GM23248 (cell line): Measurements from ENCODE around the gene EFCAB6. TPM values are rescaled to one million over a fixed set of nuclear protein-coding genes. Genes with fewer than 3 reads are reported as not detected.

Experiments used
- DNase-seq: peaks from one replicate; pipeline ENCODE4 v3.0.0-alpha.2; 2015
- H2AFZ ChIP-seq: fragments of 200-600 bp; sonication (generic); 2 replicates; pipeline ENCODE4 v1.6.1; 2016; ENCODE audit warnings: antibody characterized with exemption
- H3F3A ChIP-seq: fragments of 200-600 bp; sonication (generic); 2 replicates; pipeline ENCODE4 v1.6.1; 2016; ENCODE audit warnings: mild to moderate bottlenecking, antibody characterized with exemption, mixed run types; ENCODE audit not compliant: insufficient read depth
- H3K27ac ChIP-seq: fragments of 200-600 bp; sonication (generic); 2 replicates; pipeline ENCODE4 v1.5.1; 2016; ENCODE audit warnings: mild to moderate bottlenecking
- H3K27me3 ChIP-seq: fragments of 200-600 bp; sonication (generic); replicated peaks from 2 replicates; pipeline ENCODE4 v1.6.1; 2016; ENCODE audit warnings: mild to moderate bottlenecking; ENCODE audit not compliant: insufficient read depth
- H3K36me3 ChIP-seq: fragments of 200-600 bp; sonication (generic); 2 replicates; pipeline ENCODE4 v1.6.1; 2016; ENCODE audit warnings: low read depth, mild to moderate bottlenecking
- H3K4me1 ChIP-seq: fragments of 200-600 bp; sonication (generic); 2 replicates; pipeline ENCODE4 v1.6.1; 2016; ENCODE audit warnings: mild to moderate bottlenecking; ENCODE audit not compliant: insufficient read depth
- H3K4me2 ChIP-seq: fragments of 200-600 bp; sonication (generic); one replicate; pipeline ENCODE4 v1.6.1; 2016; ENCODE audit warnings: mild to moderate bottlenecking; ENCODE audit not compliant: unreplicated experiment
- H3K4me3 ChIP-seq: fragments of 200-600 bp; sonication (generic); 2 replicates; pipeline ENCODE4 v1.5.1; 2016; ENCODE audit warnings: mild to moderate bottlenecking
- H3K79me2 ChIP-seq: fragments of 200-600 bp; sonication (generic); 2 replicates; pipeline ENCODE4 v1.6.1; 2016; ENCODE audit warnings: mild to moderate bottlenecking; ENCODE audit not compliant: insufficient read depth
- H3K9ac ChIP-seq: fragments of 200-600 bp; sonication (generic); 2 replicates; pipeline ENCODE4 v1.6.1; 2016; ENCODE audit warnings: mild to moderate bottlenecking
- H3K9me2 ChIP-seq: fragments of 200-600 bp; sonication (generic); 2 replicates; pipeline ENCODE4 v1.6.1; 2016; ENCODE audit warnings: mixed run types, mild to moderate bottlenecking, moderate library complexity; ENCODE audit not compliant: insufficient read depth
- H3K9me3 ChIP-seq: fragments of 200-600 bp; sonication (generic); one replicate; pipeline ENCODE4 v1.6.1; 2017; ENCODE audit warnings: low read depth
- H4K20me1 ChIP-seq: fragments of 200-600 bp; sonication (generic); 2 replicates; pipeline ENCODE4 v1.6.0; 2016; ENCODE audit not compliant: insufficient read depth
- EZH2 ChIP-seq: fragments of 200-600 bp; sonication (generic); IDR thresholded peaks from 2 replicates; pipeline ENCODE4 v1.6.1; 2018; ENCODE audit warnings: antibody characterized with exemption, mild to moderate bottlenecking; ENCODE audit not compliant: insufficient read depth, poor library complexity, severe bottlenecking
- EZH2phosphoT487 ChIP-seq: fragments of 200-600 bp; sonication (generic); IDR thresholded peaks from 2 replicates; pipeline ENCODE4 v1.6.1; 2018; ENCODE audit warnings: antibody characterized with exemption, moderate library complexity, mild to moderate bottlenecking, low read depth; ENCODE audit not compliant: insufficient read depth
- WGBS, 2 experiments: methylation state at CpG; one replicate each; pipeline ENCODE4 v1.1.6; 2015 to 2017; ENCODE audit warnings: low lambda C conversion rate in 2 of 2, low coverage in 1 of 2; ENCODE audit errors: missing lambda C conversion rate in 2 of 2; 5-methylcytosine and 5-hydroxymethylcytosine counted together
- in situ Hi-C: fragments of 300-500 bp; cut with MboI; formaldehyde crosslinking; loops from 2 replicates; pipeline ENCODE4 v1.15.0; 2020
- polyA plus RNA-seq: library from polyadenylated mRNA; unstranded; fragments of >200 nt; fragmentation: Nextera tagmentation; extraction: Ambion mirVana; gene quantifications from 2 replicates; pipeline ENCODE4 v1.2.1, GENCODE V29; 2016
- total RNA-seq: library from RNA; depleted of rRNA; stranded (reverse); fragments of >200 nt; shearing (Covaris generic); gene quantifications from 2 replicates; pipeline ENCODE4 v1.2.3, GENCODE V29; 2014

Gene EFCAB6
- total and polyA plus RNA-seq, 2 experiments from 2014 or later = 1.5 to 2.1 TPM

DNA sequence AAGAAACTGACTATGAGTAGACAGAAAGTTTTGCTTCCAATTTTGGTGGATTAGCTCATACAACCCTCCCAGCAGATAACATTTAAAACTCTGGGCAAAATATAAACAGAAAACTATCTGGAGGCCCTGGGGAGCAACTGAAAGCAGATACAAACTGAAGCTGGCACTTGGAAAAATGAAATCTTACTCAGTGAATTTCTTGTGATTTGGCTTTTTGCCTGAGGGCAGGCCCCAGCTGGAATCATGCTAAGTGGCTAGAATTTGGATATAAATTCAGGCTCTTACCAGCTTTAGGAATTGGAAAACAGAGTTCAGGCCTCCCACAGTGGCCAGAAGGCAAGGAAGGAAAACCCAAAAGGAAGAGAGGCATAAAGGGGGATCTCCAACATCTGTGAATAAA lies 85.8 kb downstream of the EFCAB6 start:
- Histone ChIP-seq H2AFZ (no peak overlapping the region), H3K36me3 (no peaks in the 10 kb centered on the region), H3K27me3 (no peaks in the 10 kb centered on the region), H3K4me1 (0 out of 2 replicates have a peak, but pooled peaks cover 10% of the 10 kb centered on the region), H3K27ac (no peak overlapping the region), H3K9me3 (no peaks in the 10 kb centered on the region), H4K20me1 (no peaks in the 10 kb centered on the region), H3K9ac (no peak overlapping the region), H3K9me2 (no peaks in the 10 kb centered on the region), H3K4me3 (no peak overlapping the region), H3K4me2 (no peak overlapping the region), H3F3A (peaks cover 15% of the 10 kb centered on the region; the same call in 1 of the 2 replicates), H3K79me2 (no peaks in the 10 kb centered on the region)
- in situ Hi-C loops = no loop called here
- TF ChIP-seq EZH2phosphoT487 = no peak
- TF ChIP-seq EZH2 = no peak
- peak; percentile 30 for DNase-seq

DNA sequence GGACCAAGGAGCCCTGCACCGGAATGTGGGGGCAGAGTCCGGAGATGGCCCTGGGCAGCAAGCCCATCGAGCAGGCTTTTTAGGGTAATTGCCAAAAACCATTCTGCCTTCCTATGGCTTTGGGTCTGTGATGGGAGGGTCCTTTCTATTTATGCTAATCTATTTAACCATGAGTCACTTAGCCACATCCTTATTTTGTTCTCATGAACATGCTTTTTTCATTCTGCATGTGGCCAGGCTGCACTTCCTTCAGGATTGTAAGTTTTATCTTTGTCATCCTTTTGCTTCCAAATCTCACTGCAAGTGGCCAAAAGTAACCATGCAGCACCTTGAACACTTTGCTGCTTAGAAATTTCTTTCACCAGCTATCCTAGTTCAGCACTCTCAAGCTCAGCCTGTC lies 88.3 kb downstream of the EFCAB6 start:
- WGBS, 2 experiments = 71 to 72% methylated on average over 3 of the region's 3 CpGs
- DNase-seq = peak; percentile 33

DNA sequence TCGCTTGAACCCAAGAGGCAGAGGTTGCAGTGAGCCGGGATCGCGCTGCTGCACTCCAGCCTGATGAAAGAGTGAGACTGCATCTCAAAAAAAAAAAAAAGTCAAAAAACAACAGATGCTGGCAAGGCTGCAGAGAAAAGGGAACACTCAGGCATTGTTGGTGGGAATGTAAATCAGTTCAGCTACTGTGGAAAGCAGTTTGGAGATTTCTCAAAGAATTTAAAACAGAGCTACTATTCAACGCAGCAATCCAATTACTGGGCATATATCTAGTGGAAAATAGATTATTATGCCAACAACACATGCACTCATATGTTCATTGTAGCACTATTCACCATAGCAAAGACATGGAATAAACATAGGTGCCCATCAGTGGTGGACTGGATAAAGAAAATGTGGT lies 89.7 kb downstream of the EFCAB6 start:
- in situ Hi-C loops = no loop called here
- H3K4me3 ChIP-seq = no peak overlapping the region
- no peaks in the 10 kb centered on the region for H3K79me2 ChIP-seq
- no peaks in the 10 kb centered on the region for H3K36me3 ChIP-seq
- H3K27ac ChIP-seq = no peak overlapping the region
- H2AFZ ChIP-seq = no peak overlapping the region
- H3F3A ChIP-seq = peaks cover 15% of the 10 kb centered on the region; the same call in 1 of the 2 replicates
- no peaks in the 10 kb centered on the region for H3K9me2 ChIP-seq
- no peaks in the 10 kb centered on the region for H4K20me1 ChIP-seq
- 0 out of 2 replicates have a peak, but pooled peaks cover 10% of the 10 kb centered on the region for H3K4me1 ChIP-seq
- H3K9ac ChIP-seq = no peak overlapping the region
- DNase-seq = no peak
- H3K9me3 ChIP-seq = no peaks in the 10 kb centered on the region
- no peak for TF ChIP-seq EZH2phosphoT487
- WGBS, 2 experiments = 81 to 85% methylated on average over 5 of the region's 5 CpGs
- H3K4me2 ChIP-seq = no peak overlapping the region
- no peaks in the 10 kb centered on the region for H3K27me3 ChIP-seq

More for the DNA sequence above, 88.3 kb downstream of the EFCAB6 start:
- H3K79me2 ChIP-seq = no peaks in the 10 kb centered on the region
- H4K20me1 ChIP-seq = no peaks in the 10 kb centered on the region
- no peak overlapping the region for H3K27ac ChIP-seq
- no peaks in the 10 kb centered on the region for H3K27me3 ChIP-seq
- no peak overlapping the region for H2AFZ ChIP-seq
- H3K4me2 ChIP-seq = peak overlapping the region; percentile 1
- no peaks in the 10 kb centered on the region for H3K36me3 ChIP-seq
- H3K4me1 ChIP-seq = 0 out of 2 replicates have a peak, but pooled peaks cover 10% of the 10 kb centered on the region
- H3K9ac ChIP-seq = no peak overlapping the region
- in situ Hi-C loops = no loop called here
- no peaks in the 10 kb centered on the region for H3K9me3 ChIP-seq
- H3K4me3 ChIP-seq = no peak overlapping the region
- H3K9me2 ChIP-seq = no peaks in the 10 kb centered on the region
- peaks cover 15% of the 10 kb centered on the region; the same call in 1 of the 2 replicates for H3F3A ChIP-seq
- TF ChIP-seq EZH2 (no peak), EZH2phosphoT487 (no peak)

DNA sequence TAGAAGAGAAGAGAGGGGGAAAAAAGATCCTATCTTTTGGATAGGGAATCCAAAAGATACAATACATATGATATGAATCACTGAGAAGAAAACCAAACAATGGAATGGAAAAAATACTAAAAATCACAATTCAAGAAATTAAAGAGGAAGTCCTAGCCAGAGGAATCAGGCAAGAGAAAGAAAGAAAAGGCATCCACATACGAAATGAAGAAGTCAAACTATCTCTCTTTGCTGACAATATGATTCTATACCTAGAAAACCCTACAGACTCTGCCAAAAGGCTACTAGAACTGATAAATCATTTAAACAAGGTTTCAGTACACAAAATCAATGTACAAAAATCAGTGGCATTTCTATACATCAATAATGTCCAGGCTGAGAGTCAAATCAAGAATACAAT lies 91.4 kb downstream of the EFCAB6 start:
- Histone ChIP-seq H3K9me3 (no peaks in the 10 kb centered on the region), H3K27me3 (no peaks in the 10 kb centered on the region), H3K4me2 (no peak overlapping the region), H3K4me1 (0 out of 2 replicates have a peak, but pooled peaks cover under 1% of the 10 kb centered on the region), H3K4me3 (no peak overlapping the region), H3K79me2 (no peaks in the 10 kb centered on the region), H3K27ac (no peak overlapping the region), H3F3A (peaks cover 5% of the 10 kb centered on the region; the same call in 1 of the 2 replicates), H2AFZ (no peak overlapping the region), H3K9ac (no peak overlapping the region), H3K36me3 (no peaks in the 10 kb centered on the region), H3K9me2 (no peaks in the 10 kb centered on the region), H4K20me1 (no peaks in the 10 kb centered on the region)
- DNase-seq = no peak
- in situ Hi-C loops = no loop called here
- WGBS, 2 experiments = 61 to 65% methylated on average over 1 of the region's 1 CpG
- TF ChIP-seq EZH2phosphoT487 = no peak
- no peak for TF ChIP-seq EZH2

DNA sequence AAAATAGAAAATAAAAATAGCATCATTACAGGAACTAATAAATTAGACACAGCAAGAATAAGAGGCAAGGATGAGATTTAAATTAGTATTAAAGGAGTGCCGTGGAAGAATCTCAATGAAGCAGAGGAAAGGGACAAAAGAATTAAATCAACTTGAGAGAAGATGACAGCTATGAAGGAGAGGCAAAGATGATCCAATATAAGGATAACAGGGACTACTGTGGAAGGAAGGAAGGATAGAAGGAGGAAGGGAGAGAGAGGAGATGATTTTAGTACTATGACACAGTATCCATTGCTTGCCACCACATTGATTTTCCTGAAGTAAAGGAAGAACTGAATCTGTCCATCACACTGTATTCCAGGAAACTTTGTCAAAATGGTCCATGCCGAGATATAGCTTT lies 98.0 kb downstream of the EFCAB6 start:
- WGBS, 2 experiments = 46 to 66% methylated on average over 2 of the region's 2 CpGs
- no peak for DNase-seq
- no peak for TF ChIP-seq EZH2phosphoT487
- no peak for TF ChIP-seq EZH2
- Histone ChIP-seq H3K9me2 (no peaks in the 10 kb centered on the region), H3K27ac (no peak overlapping the region), H3K9ac (no peak overlapping the region), H3K4me2 (no peak overlapping the region), H2AFZ (no peak overlapping the region), H3K9me3 (no peaks in the 10 kb centered on the region), H3K27me3 (no peaks in the 10 kb centered on the region), H3F3A (no peaks in the 10 kb centered on the region), H3K79me2 (no peaks in the 10 kb centered on the region), H3K36me3 (no peaks in the 10 kb centered on the region), H4K20me1 (no peaks in the 10 kb centered on the region), H3K4me3 (no peak overlapping the region), H3K4me1 (no peaks in the 10 kb centered on the region)
- in situ Hi-C loops = no loop called here
